GM19463 (cell line): ENCODE data around the gene MOK.

Source experiments
- ATAC-seq: cut with Tn5 transposase; IDR thresholded peaks from one replicate; pipeline ENCODE4 v1.9.1; 2021; ENCODE audit warnings: mild to moderate bottlenecking, moderate library complexity; ENCODE audit not compliant: unreplicated experiment

The MOK gene

DNA sequence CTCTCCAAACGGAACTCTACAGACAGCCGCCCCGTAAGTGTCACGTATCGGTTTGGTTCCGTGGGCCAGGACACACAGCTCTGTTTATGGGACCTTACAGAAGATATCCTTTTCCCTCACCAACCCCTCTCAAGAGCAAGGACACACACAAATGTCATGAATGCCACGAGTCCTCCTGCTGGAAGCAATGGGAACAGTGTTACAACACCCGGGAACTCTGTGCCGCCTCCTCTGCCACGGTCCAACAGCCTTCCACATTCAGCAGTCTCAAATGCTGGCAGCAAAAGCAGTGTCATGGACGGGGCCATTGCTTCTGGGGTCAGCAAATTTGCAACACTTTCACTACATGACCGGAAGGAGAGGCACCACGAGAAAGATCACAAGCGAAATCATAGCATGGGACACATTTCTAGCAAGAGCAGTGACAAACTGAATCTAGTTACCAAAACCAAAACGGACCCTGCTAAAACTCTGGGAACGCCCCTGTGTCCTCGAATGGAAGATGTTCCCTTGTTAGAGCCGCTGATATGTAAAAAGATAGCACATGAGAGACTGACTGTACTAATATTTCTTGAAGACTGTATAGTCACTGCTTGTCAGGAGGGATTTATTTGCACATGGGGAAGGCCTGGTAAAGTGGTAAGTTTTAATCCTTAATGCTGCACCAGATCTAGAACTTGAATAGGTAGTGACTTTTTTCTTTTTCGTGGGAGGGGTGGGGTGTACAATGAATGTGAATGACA, 95.6 kb downstream of the MOK start:
- no peak for ATAC-seq

DNA sequence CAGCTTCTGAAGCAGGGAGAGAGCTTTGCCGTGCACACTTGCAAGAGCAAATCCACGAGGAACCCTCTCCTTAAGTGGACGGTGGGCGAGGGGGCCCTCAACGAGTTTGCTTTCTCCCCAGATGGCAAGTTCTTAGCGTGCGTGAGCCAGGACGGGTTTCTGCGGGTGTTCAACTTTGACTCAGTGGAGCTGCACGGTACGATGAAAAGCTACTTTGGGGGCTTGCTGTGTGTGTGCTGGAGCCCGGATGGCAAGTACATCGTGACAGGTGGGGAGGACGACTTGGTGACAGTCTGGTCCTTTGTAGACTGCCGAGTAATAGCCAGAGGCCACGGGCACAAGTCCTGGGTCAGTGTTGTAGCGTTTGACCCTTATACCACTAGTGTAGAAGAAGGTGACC, 96.2 kb downstream of the MOK start:
- no peak for ATAC-seq

DNA sequence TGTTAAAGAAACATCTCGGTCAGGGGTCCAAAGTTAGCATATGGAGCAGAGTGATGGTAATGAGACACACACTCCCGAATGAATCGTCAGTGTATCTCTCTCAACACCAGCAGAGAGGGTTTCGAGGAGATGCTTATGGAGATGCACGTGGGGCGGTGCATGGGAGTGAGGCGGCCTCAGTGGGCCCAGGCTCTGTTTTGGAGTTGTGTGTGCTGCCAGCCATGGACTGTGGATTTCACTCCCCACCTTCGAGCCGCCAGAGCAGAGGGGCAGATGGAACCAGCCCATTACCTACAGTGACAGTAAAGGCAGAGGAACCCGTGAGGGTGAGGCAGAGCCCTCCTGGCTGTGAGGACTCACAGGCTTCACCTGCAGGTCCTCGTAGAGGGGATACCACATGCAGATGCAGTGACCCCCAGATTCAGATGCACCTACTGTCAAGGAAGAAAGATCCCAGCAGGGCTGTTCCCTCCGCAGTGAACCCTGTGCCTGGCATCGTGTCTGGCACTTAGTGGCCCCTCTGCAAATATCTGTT, 97.1 kb downstream of the MOK start:
- ATAC-seq, result no peak

DNA sequence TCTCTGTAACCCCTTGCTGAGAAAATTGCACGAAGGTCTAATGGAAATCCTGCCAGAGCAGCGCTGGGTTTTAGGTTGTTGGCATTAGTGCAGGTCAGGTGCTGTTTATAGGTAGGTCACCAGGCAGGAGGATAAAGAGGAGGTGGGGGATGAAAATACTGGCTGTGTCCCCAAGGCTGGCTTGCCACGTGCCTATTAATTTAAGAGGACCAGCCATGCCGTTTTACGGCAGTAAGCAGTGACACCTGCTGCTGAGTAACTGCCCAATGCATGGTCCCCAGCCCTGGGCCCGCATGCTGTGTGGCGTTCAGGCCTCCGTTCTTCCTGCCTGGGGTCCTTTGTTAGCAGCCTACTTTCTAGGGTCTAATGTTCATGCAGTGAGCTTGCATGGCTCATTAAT, 98.0 kb downstream of the MOK start:
- ATAC-seq, result no peak

DNA sequence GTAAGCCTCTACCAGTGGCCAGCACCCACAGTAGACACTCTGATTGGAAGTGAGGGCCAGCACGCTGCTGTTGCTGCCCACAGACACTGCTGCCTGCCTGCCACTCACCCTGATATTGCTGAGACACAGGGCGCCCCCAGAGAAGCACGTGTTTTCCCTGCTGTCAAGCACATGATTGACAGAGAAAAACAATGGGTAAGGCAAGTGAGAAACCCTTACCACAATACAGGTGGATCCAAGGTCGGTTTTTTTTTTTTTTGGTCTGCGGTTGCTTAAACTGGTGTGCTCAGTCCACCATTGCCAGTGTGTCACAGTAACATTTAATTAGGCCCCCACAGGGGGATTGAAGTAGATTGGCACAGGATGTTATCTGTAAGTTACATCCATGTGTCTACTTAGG, 99.4 kb downstream of the MOK start:
- ATAC-seq, result no peak

DNA sequence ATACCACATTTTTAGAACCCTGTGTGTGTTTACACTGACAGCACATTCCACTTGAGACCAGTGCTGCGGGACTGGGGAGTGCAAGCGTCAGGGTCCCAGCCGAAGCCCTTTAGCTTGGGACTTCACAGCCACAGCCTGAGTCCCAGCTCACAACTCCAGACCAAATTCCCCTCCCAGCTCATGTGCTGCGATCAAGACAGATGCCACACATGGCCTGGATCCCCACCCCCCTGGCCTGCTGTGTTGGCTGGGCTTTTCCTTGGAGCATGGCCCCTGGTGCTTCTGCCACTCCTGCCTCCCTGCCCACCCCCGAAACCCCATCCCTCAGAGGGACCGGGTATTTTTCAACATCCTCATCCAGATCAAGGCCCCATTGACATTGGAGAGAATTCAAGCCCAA, 101.6 kb downstream of the MOK start:
- no peak for ATAC-seq

DNA sequence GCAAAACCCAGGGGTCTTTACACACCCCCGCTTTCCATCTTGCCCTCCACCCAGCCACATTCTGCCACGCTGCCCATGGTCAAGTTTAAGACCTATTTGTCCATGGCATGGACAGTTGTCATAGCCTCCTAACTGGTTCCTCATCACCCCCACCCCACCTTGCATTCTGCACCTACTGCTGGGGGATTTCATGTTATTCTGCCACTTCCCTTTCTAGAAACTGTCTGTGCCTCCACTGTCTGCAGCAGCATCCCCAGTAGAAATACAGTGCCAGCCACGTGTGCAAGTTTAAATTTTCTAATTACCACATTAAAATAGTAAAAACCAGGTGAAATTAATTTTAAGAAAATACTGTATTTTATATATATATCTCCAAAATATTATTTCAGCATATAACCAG, 102.0 kb downstream of the MOK start:
- no peak for ATAC-seq

DNA sequence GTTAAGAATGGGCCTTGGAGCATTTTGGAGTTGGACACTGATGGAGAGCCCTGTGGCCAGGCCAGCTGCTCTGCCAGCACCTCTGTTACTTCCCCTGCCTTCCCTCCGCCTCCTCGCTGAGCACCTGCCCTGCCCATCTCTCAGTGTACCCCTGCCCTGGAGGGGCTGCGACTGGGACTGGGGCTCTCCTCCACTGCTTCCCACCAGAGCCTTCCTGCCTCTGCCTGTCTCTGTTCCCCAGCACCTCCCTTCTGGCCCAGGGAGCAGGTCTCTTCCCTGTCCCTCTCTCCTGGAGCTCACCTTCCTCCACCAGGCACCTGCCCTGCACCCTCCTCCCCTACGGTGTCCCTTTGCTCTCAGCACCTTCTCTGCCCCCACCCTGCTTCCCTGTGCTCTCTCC, 103.2 kb downstream of the MOK start:
- no peak for ATAC-seq

DNA sequence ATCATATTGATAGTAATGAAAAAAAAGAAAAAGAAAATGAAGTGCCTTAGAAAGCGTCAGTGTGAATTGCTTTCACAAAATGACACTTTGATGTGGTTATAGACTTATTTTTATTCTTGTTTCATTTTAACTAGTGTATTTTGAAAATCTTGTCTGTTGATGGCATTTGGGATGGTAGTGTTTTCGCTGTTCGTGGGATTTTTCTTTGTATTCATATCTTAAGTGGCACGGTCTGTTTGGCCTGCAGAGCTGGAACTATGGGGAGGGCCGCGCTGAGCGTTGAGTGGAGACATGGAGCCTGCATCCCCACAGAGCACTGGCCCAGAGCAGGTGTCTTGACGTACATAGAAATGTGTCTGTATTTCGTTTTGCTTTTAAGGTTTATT, 103.6 kb downstream of the MOK start:
- no peak for ATAC-seq

DNA sequence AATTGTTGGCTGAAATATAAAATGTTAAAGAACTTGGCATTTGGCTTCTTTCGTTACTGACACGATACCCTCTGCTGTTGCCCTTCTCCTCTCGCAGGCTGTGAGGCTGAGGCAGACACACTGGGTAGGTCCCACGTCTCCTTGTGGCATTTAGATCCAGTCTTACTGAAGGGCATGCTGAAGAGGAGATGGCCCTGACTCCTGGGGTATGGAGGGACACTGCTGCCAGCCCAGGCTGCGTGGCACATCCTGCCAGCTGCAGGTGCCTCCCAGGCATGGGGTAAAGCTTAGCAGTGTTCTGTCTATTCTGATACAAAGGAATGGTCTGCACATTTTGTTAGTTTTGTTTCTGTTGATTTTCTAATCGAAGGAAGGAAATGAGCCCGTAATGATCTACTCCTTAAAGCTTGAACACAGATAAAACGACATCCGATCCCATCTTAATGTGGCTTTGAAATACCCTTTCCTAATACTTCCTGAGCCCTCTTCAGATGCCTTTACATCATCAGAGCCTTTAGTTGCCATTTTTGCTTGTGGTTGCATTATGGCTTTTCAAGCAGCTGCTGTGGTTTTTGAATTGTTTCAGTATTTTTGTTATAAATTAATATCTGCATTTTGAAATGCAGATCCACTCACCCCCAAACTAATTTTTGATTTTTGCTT, 104.1 kb downstream of the MOK start:
- no peak for ATAC-seq

DNA sequence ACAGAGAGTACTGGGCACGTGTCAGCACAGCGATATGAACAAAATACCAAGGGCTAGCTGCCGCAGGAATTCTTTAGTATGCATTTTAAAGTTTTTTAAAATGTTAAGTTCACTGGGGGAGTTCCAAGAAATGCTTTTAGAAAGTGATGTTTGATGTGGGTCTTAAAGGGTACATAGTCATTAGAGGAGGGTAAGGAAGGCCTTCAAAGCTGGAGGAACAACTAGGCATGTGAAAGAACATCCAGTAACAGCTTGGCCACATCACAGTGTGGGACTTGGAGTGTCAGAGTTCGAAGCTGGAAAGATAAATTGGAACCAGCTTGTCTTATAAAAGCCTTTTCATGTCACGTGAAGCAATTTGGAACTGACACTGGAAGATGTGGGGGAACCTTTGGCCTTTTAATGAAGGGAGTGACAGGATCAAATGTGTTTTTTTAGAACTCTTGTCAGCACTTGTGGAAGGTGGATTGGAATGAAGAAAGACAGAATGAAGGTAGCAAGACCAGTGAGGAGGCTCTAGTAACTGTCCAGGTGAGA, 107.6 kb downstream of the MOK start:
- no peak for ATAC-seq

DNA sequence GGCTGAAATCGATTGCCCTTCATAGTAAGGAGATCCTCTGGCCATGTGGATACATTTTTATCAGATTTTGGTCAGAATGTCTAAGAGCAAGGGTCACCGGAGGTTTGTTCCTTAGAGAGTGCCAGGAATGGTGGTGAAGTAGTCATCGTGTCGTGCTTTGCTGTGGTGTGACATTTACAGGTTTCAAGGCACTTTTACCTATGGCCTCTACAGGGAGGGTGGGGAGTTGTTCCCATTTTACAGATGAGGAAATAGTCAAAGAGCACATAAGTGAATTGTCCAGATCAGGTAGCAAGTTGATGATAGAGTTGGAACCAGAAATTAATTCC, 108.1 kb downstream of the MOK start:
- ATAC-seq, result no peak

DNA sequence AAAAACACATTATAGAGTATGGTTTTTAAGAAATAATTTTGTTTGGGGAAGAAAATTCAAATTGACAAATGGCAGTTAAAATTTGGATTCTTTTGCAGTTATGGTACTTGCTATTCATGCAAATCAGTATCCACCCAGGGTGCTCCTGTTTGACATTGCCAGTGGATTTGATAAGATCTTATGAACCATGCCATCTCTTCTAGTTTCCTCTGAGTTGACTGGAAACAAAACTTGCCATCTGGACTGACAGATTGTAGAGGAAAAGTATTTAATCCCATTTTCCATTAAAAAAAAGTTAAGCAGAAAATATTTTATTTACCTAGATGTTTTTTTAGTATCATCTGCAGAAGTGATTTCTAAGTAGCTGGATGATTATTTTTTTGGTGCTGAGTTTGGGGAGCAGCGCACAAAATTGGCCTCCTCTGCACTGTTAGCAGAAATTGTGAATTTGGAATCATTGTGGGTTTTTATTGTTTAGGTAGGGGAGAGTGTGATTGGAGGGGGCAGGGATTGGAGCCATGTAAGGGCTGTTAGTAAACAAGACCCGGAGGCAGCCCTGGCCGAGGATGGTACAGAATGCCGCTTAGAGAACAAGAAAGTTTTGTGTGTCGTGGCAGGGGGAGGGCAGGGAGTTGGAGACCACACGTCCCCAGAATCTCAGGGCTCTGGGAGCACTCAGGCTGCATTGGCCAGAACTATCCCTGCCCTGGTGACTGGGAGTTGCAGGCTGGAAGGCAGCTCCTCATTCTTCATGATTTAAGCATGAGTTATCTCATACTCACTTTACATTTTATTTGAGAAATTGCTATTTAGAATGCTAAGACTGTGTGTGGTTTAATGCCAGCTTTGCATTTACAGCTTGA, 108.7 kb downstream of the MOK start:
- no peak for ATAC-seq

DNA sequence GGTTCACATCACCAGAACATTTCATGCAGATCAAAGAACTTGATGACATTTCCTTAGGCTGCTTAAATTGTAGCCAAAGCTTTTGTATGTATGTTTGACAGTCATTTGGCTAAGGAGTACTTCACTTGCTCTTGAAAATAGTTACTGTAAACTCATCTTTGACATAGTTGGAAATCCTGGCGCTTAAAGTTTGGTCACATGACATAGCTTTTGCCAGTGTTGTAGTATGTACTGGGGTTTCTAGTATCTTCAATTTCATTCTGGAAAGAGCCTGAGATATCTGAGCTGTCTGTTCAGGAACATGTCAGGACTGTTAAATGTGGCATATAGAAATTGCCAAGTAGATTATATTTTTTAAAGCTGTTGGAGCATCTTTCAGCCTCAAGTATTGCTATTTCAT, 109.5 kb downstream of the MOK start:
- ATAC-seq, result no peak

DNA sequence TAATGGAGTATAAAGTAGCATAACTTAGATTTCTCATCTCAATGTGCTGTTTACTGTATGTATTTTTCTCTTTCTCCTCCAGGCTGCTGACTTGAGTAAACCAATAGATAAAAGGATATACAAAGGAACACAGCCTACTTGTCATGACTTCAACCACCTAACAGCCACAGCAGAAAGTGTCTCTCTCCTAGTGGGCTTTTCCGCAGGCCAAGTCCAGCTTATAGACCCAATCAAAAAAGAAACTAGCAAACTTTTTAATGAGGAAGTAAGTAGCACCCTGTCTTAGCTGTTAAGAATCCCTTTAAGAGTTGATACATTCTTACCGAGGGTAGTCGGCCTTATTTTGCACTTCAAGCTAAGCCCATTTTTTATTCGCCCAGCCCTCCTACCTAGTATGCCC, 110.1 kb downstream of the MOK start:
- ATAC-seq, result no peak

DNA sequence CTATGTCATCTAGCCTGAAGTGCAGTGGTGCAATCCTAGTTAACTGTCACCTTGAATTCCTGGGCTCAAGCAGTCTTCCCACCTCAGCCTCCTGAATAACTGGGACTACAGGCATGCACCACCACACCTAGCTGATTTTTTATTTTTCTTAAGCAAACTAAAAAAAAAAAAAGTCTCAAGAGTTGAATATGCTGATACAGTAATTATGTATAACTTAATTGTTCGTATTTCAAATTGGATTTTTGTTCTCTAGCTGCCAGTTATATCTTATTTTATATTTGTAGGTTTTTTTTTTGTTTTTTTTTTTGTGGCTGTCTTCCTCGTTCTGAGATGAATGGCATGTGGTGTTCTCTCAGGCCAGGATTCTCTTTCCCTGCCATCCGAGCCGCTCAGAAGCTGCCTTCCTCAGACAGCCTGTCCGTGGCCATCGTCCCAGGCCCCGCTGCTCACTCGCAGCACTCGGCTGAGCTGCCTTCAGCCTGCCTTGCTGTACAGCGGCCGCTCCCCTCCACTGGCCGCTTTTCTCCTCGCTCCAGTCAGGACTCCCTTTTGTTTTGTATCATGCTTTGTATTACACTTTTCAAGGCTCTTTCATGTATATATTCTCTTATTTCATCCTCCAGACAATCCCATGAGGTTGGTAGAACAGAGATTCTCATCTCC, 112.0 kb downstream of the MOK start:
- ATAC-seq, result no peak

DNA sequence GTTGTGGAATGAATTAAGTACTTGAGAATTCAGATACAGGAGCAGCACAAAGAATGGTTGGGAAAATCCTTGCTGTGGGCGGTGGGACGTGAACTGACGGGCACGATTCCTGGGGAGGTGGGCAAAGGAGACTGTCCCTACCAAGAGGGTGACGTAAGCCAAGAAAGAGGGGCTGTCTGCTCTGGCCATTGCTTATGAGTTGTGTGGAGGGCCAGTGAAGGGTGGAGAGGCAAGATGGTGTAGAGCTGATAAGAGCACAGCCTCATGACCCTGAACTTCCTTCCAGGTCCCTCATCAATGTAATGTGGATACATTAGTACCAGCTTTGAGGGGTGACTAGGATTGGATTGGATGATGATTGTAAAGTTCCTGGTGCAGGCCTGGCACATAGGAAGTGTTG, 115.1 kb downstream of the MOK start:
- ATAC-seq, result no peak

DNA sequence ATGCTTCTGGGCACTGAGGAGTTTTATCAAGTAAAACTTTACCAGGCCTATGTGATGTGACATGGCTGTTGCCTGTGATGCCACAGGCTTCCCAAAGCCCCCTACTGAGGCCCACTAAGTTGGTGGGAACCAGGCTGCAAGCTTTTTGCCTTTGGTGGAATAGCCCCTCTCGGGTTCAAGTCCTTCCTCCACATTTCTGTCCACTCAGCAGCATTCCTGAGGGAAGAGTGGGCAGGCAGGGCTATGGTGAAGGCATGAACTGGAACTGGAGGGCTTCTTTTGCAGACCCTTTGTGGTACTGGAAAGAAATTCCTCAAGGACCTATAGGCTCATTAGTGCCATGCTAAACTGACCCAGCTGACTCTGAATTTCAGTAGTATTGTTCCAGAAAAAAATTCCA, 116.8 kb downstream of the MOK start:
- ATAC-seq, result no peak

DNA sequence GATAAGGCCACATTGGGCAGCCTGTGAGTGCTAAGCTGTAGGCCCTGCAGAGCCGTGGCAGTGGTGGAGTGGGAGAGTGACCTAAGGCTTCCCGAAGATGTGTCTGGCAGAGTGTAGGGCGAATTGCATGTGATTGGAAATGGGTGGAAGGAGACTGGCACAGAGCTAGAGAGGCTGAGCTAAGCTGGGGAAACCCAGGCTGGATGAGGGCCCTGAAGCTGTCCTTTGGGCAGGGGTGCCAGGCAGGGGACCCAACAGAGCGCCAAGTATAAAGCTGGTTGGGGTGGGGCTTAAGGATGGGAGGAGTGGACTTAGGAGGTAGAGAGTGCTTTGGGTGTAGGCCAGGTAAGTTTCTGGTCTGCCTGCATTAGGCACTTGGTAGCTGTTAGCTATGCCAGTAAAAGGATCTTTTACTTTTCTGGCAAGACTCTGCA, 117.4 kb downstream of the MOK start:
- ATAC-seq, result no peak

DNA sequence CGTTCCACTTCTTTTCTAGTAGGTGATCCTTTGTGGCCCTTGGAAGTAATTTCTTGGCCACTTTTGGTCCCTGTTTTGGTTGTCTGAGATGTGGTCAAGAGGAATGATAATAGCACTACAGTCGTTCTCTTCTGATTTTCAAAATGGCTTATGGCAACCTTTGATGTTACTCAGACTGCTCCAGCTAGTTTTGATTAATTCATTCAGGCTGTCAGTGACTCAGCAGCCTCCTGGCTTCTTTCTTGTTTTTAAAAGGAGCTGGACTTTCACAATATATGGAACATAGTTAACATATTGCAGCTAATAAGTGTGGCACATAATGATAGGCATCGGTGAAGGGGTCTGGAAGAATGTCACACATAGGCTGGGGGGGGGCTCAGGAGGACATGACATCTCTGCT, 117.9 kb downstream of the MOK start:
- ATAC-seq, result no peak

DNA sequence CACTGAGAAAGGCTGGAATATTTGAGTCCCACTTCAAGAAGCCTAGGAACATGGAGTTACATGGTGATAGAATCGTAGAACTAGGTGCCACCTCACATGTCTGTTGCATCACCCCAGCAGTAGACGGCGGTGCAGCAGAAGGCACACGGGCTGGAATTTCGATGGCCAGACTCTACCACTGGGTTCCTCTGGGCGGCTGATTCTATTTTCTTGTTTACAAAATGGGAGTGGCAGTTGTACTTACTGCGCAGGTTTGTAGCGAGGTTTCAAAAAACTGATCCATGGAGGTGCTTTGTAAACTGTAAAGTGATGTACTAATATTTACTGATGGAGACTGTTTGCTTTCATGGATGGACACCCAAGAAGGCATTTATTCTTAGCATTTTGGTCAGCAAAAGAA, 119.6 kb downstream of the MOK start:
- ATAC-seq, result no peak
